Activated gamma-delta T cell treated with anti-CD3 and anti-CD28 coated beads, Interleukin-2, amount 50 U/mL, for 16 hours (primary cell): ENCODE results near the gene SSX3.
"Not testable (repeated sequence)": the region's sequence is repeated elsewhere in the genome, so short reads cannot be mapped to it uniquely, and the experiment has no call there.

ENCODE experiments used
- DNase-seq: peaks from one replicate; pipeline ENCODE4 v3.0.0-alpha.2; 2020; ENCODE audit warnings: low read depth

The SSX3 gene

DNA sequence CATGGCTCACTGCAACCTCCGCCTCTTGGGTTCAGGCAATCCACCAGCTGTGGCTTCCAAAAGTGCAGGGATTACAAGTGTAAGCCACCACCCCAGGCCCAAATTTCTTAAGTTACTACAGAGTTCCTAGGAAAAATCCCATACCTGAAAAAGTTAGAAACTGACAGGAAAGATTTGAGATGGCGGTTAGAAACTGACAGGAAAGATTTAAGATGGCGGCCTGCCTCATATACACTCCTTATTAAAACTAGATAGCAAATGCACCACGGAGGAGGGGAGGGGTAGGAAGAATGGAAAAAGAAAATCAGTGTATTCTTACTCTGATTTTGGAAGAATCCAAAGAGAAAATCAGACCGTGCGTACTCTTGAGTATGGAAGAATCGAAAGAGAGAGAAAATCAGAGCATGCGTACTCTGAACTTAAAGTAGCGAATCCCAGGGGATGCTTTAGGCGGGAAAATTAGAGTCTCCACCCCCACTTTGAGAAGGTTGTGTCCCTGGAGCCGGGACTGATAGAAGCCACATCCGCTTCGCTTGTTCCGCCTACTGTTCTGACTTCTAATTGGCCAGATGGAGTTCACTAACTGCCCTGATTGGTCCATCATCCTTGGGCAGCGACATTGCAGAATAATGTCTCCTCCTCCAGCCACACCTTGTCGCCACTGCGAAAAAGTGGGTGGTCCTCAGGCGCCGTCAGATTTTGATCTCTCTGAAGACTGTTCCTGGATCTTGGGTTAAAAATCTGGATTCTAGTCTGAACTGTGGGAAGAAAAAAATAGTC, at the start of gene SSX3:
SSX3 (minus strand) TSS at position 389 of the 780 bp plus-strand sequence. CDS start 1,454 bp downstream, outside the sequence.
- DNase-seq: not testable (repeated sequence)

DNA sequence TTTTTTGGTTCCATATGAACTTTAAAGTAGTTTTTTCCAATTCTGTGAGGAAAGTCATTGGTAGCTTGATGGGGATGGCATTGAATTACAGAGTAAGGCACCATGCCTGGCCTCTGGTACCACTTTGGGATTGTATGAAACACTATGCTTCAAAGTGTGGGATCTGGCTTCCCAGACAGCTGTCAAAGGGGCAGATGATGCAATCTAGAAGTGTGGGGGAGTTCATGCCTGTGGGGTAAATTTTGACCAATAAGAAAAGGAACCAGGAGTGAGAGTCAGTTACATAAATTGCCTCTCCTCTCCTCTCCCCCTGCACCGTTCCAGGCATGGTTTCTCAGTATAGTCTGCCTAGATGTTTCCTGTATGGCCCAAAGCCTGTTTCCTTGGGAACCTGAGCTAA, 41.3 kb upstream of the SSX3 start:
- not testable (repeated sequence) for DNase-seq

DNA sequence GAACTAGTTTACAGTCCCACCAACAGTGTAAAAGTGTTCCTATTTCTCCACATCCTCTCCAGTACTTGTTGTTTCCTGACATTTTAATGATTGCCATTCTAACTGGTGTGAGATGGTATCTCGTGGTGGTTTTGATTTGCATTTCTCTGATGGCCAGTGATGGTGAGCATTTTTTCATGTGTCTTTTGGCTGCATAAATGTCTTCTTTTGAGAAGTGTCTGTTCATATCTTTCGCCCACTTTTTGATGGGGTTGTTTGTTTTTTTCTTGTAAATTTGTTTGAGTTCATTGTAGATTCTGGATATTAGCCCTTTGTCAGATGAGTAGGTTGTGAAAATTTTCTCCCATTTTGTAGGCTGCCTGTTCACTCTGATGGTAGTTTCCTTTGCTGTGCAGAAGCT, 40.4 kb upstream of the SSX3 start:
- not testable (repeated sequence) for DNase-seq

DNA sequence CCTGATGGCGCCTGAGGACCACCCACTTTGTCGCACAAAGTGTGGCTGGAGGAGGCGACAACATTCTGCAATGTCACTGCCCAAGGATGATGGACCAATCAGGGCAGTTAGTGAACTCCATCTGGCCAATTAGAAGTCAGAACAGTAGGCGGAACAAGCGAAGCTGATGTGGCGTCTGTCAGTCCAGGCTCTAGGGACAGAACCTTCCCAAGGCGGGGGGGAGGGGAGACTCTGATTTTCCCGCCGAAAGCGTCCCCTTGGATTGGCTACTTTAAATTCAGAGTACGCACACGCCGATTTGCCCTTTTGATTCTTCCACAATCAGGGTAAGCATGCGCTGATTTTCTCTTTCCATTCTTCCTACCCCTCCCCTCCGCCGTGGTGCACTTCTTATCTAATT, 26.7 kb upstream of the SSX3 start, which contains the start of gene SSX4:
SSX4 (plus strand) TSS at position 301 of the 400 bp plus-strand sequence. CDS start 515 bp downstream, outside the sequence.
- not testable (repeated sequence) for DNase-seq

DNA sequence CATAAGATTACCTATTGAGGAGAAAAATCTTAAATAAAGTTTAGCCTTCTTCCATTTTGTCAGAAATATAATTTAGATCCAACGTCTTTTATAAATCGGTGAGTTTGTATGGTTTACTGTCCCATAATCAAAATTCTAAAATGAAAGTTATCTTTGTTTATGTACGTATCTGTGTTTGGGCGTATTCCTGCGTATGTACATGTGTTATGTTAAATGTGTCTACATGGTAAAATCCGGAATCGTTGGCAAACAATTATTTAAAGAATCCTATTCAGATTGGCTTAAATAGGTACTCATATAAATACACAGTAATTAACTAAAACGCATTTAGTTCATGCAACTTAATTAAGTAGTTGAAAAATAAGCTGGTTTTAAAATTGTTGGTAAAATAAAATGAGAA, 13.9 kb upstream of the SSX3 start:
- DNase-seq: not testable (repeated sequence)

GRCh38 chrX:48367717-48368408, 11.4 kb upstream of the SSX3 start:
- not testable (repeated sequence) for DNase-seq

- DNase-seq: not testable (repeated sequence)
These were observed 2.8 kb upstream of the SSX3 start for GRCh38 chrX:48359281-48359680.

DNA sequence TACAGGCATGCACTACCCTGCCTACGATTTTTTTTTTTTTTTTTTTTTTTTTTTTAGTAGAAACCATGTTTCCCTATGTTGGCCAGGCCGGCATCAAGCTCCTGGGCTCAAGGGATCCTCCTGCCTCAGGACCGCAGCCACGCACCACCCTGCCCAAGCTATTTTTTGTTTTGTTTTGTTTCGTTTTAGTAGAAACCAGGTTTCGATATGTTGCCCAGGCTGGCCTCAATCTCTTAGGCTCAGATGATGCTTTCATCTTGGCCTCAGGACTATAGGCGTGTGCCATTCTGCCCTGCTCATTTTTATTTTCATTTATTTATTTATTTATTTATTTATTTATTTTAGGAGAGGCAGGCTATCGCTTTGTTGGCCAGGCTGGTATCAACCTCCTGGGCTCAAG, 1.2 kb upstream of the SSX3 start:
- no peak for DNase-seq

DNA sequence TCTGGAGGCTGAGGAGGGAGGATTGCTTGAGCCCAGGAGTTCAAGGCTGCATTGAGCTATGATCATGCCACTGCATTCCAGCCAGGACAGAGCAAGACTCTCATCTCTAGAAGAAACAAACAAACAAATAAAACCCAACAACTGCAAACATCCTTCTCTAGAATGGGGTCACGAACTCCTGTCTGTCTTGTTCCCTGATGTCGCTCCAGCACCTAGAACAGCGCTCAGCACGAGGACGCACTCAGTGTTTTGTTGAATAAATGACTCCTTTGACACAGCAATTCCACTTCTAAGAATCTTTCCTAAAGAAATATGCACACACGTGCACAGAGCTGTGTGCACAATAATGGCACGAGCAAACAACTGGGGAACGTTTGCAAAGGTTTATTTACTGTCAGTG, 10.4 kb downstream of the SSX3 start:
- DNase-seq: not testable (repeated sequence)

DNA sequence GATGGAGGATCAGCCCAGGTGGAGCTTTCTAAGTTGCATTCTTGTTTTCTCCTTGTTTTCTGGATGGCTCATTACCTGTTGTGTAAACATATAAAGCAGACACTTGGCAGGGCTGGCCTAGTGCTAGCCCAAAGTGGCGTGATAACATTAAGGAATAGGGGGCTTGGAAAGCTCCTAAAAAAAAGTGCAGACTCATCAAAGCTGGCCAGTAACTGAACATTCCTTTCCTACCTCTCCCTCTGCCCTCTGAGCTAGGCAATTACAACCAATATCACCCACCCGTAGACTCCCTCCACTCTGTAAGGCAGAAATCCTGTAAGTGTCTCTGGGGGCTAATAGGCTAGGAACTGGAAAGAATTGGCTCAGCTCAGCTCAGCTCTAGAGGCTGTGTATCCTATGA, 42.5 kb downstream of the SSX3 start:
- DNase-seq: not testable (repeated sequence)

- no peak for DNase-seq
These were observed 50.3 kb downstream of the SSX3 start for GRCh38 chrX:48306175-48306574.
